ENCODE data around the gene ALDH9A1.

ALDH9A1 gene

GRCh38 chr1:165616054-165616612 is 82.2 kb downstream of the ALDH9A1 start:
- no peaks in the 10 kb centered on the region for H3K36me3 ChIP-seq (ENCODE audit: control insufficient read depth, insufficient read depth, low read length, severe bottlenecking)
- DNase-seq (ENCODE audit: low read depth): no peak
- H3K9me3 ChIP-seq (ENCODE audit: control insufficient read depth, low read length): no peaks in the 10 kb centered on the region
- H3K4me1 ChIP-seq (ENCODE audit: control insufficient read depth, insufficient read depth, low read length): no peaks in the 10 kb centered on the region
- H3K27me3 ChIP-seq (replicated peaks; ENCODE audit: control insufficient read depth, insufficient read depth, low read length): peaks cover 17% of the 10 kb centered on the region
- H3K9ac ChIP-seq (ENCODE audit: low read length): no peak overlapping the region
- H3K4me3 ChIP-seq (ENCODE audit: low read length): no peak overlapping the region
